ENCODE results near the gene UGT1A9. TPM values are rescaled to one million over a fixed set of nuclear protein-coding genes. Genes with fewer than 3 reads are reported as not detected.

UGT1A9 gene
- total RNA-seq, 1 experiment from 2014 or later = not detected

GRCh38 chr2:233800208-233800607 is 128.5 kb downstream of the UGT1A9 start:
- intact Hi-C loops (cut with micrococcal nuclease) = no loop called here
- no peak for DNase-seq (ENCODE audit: unreplicated experiment)
- Mint-ChIP-seq H3K4me1 (ENCODE audit: insufficient read depth, unreplicated experiment) (peaks cover 13% of the 10 kb centered on the region), H3K27me3 (ENCODE audit: insufficient read depth, unreplicated experiment) (peaks cover 10% of the 10 kb centered on the region), H3K27ac (ENCODE audit: low read depth, unreplicated experiment) (no peak overlapping the region), H3K4me3 (ENCODE audit: unreplicated experiment) (no peak overlapping the region), H3K36me3 (ENCODE audit: insufficient read depth, unreplicated experiment) (no peaks in the 10 kb centered on the region), H3K9me3 (ENCODE audit: unreplicated experiment) (no peaks in the 10 kb centered on the region)
- CTCF ChIA-PET = no interaction called here
- POLR2A ChIA-PET = no interaction called here
- BruUV-seq (replicated peaks) = no TSS peak
- TF ChIP-seq CTCF (IDR thresholded peaks at IDR 0.05; ENCODE audit: unreplicated experiment) = no peak

GRCh38 chr2:233801357-233802131 is 129.8 kb downstream of the UGT1A9 start:
- Mint-ChIP-seq H3K36me3 (ENCODE audit: insufficient read depth, unreplicated experiment) (no peaks in the 10 kb centered on the region), H3K4me3 (ENCODE audit: unreplicated experiment) (no peak overlapping the region), H3K9me3 (ENCODE audit: unreplicated experiment) (no peaks in the 10 kb centered on the region), H3K4me1 (ENCODE audit: insufficient read depth, unreplicated experiment) (peaks cover 13% of the 10 kb centered on the region), H3K27me3 (ENCODE audit: insufficient read depth, unreplicated experiment) (peaks cover 10% of the 10 kb centered on the region), H3K27ac (ENCODE audit: low read depth, unreplicated experiment) (no peak overlapping the region)
- BruUV-seq (replicated peaks) = no TSS peak
- peak; percentile 43 for DNase-seq (ENCODE audit: unreplicated experiment)
- ChIA-PET CTCF (no interaction called here), POLR2A (no interaction called here)
- intact Hi-C loops (cut with micrococcal nuclease) = no loop called here
- no peak for TF ChIP-seq CTCF (IDR thresholded peaks at IDR 0.05; ENCODE audit: unreplicated experiment)

GRCh38 chr2:233802132-233802815 is 130.6 kb downstream of the UGT1A9 start:
- Mint-ChIP-seq H3K4me1 (ENCODE audit: insufficient read depth, unreplicated experiment) (peaks cover 13% of the 10 kb centered on the region), H3K4me3 (ENCODE audit: unreplicated experiment) (no peak overlapping the region), H3K9me3 (ENCODE audit: unreplicated experiment) (no peaks in the 10 kb centered on the region), H3K27me3 (ENCODE audit: insufficient read depth, unreplicated experiment) (peaks cover 10% of the 10 kb centered on the region), H3K27ac (ENCODE audit: low read depth, unreplicated experiment) (no peak overlapping the region), H3K36me3 (ENCODE audit: insufficient read depth, unreplicated experiment) (no peaks in the 10 kb centered on the region)
- ChIA-PET POLR2A (no interaction called here), CTCF (no interaction called here)
- TF ChIP-seq CTCF (IDR thresholded peaks at IDR 0.05; ENCODE audit: unreplicated experiment) = no peak
- intact Hi-C loops (cut with micrococcal nuclease) = no loop called here
- BruUV-seq (replicated peaks) = no TSS peak
- DNase-seq (ENCODE audit: unreplicated experiment) = no peak

GRCh38 chr2:233803292-233803911 is 131.7 kb downstream of the UGT1A9 start:
- POLR2A ChIA-PET = interaction anchor here (0.6 kb wide), 1 partner anchor 24 kb away, joined by 3 read pairs; no protein-coding TSS in a partner anchor
- DNase-seq (ENCODE audit: unreplicated experiment) = no peak
- no TSS peak for BruUV-seq (replicated peaks)
- intact Hi-C loops (cut with micrococcal nuclease) = no loop called here
- no peak overlapping the region for H3K4me3 Mint-ChIP-seq (ENCODE audit: unreplicated experiment)
- H3K27me3 Mint-ChIP-seq (ENCODE audit: insufficient read depth, unreplicated experiment) = peaks cover 5% of the 10 kb centered on the region
- H3K36me3 Mint-ChIP-seq (ENCODE audit: insufficient read depth, unreplicated experiment) = no peaks in the 10 kb centered on the region
- no peak for TF ChIP-seq CTCF (IDR thresholded peaks at IDR 0.05; ENCODE audit: unreplicated experiment)
- H3K4me1 Mint-ChIP-seq (ENCODE audit: insufficient read depth, unreplicated experiment) = peaks cover 13% of the 10 kb centered on the region
- no peaks in the 10 kb centered on the region for H3K9me3 Mint-ChIP-seq (ENCODE audit: unreplicated experiment)
- H3K27ac Mint-ChIP-seq (ENCODE audit: low read depth, unreplicated experiment) = no peak overlapping the region
- CTCF ChIA-PET = interaction anchor here (0.6 kb wide), 1 partner anchor 252 kb away, joined by 3 read pairs; no protein-coding TSS in a partner anchor
